B cell (primary cell): ENCODE measurements around the gene ZNF784.

ENCODE experiments used
- CTCF ChIP-seq: fragments of 200-600 bp; IDR thresholded peaks from one replicate; pipeline ENCODE4 v1.8.0; 2022; ENCODE audit warnings: antibody characterized with exemption, mild to moderate bottlenecking
- EZH2 ChIP-seq: IDR thresholded peaks from 2 replicates; pipeline ENCODE4 v1.6.1; 2012; ENCODE audit warnings: borderline replicate concordance, low read depth, mild to moderate bottlenecking, moderate library complexity, low read length; ENCODE audit not compliant: insufficient read depth, poor library complexity, severe bottlenecking

- no peak for TF ChIP-seq CTCF
- no peak for TF ChIP-seq EZH2
Observed at GRCh38 chr19:55654868-55655647, 30.7 kb upstream of the ZNF784 start, which contains the start of gene U2AF2.
